Pulmonary artery endothelial cell (primary cell): ENCODE results near the gene SNAPC5. TPM values are rescaled to one million over a fixed set of nuclear protein-coding genes. Genes with fewer than 3 reads are reported as not detected.
"Not testable (repeated sequence)": the region's sequence is repeated elsewhere in the genome, so short reads cannot be mapped to it uniquely, and the experiment has no call there.

Experiments
- DNase-seq: peaks from one replicate; pipeline ENCODE4 v3.0.0-alpha.2; 2011; ENCODE audit warnings: low read depth, low spot score
- total RNA-seq: library from RNA; depleted of rRNA; stranded (reverse); fragments of >200 nt; gene quantifications from 2 replicates; pipeline ENCODE4 v1.2.3, GENCODE V29; 2014

Gene SNAPC5
- 17.7 and 18.8 TPM in 2 replicates for total RNA-seq

- DNase-seq: peak; percentile 78
Measured at GRCh38 chr15:66497502-66498455, at the start of gene SNAPC5. Gene SNAPC5 (minus strand): TSS chr15:66497762. CDS start chr15:66497731, 31 bp downstream.

GRCh38 chr15:66545255-66545654 is 47.7 kb upstream of the SNAPC5 start:
- no peak for DNase-seq

GRCh38 chr15:66542896-66543295 is 45.3 kb upstream of the SNAPC5 start:
- DNase-seq: no peak

GRCh38 chr15:66535056-66535455 is 37.5 kb upstream of the SNAPC5 start:
- no peak for DNase-seq

GRCh38 chr15:66524838-66525237 is 27.3 kb upstream of the SNAPC5 start:
- no peak for DNase-seq

GRCh38 chr15:66523926-66524325 is 26.4 kb upstream of the SNAPC5 start:
- no peak for DNase-seq

GRCh38 chr15:66515901-66516322 is 18.4 kb upstream of the SNAPC5 start:
- no peak for DNase-seq

GRCh38 chr15:66514586-66514985 is 17.0 kb upstream of the SNAPC5 start:
- no peak for DNase-seq

GRCh38 chr15:66508293-66508883 is 10.8 kb upstream of the SNAPC5 start:
- DNase-seq: no peak

GRCh38 chr15:66505818-66506217 is 8.3 kb upstream of the SNAPC5 start:
- no peak for DNase-seq

GRCh38 chr15:66505430-66505811 is 7.9 kb upstream of the SNAPC5 start:
- DNase-seq: no peak

GRCh38 chr15:66504563-66505429 is 7.2 kb upstream of the SNAPC5 start, which contains the start of the genes RPL4 and ZWILCH:
Gene RPL4 (minus strand): TSS chr15:66504855. CDS start chr15:66504790, 65 bp downstream.
Gene ZWILCH (plus strand): TSS chr15:66505326. CDS start chr15:66505339, 13 bp downstream.
- peak; percentile 66 for DNase-seq

- no peak for DNase-seq
Measured at GRCh38 chr15:66503780-66504562, 6.4 kb upstream of the SNAPC5 start.

- DNase-seq: not testable (repeated sequence)
Measured at GRCh38 chr15:66503041-66503648, 5.6 kb upstream of the SNAPC5 start.

- no peak for DNase-seq
Measured at GRCh38 chr15:66502491-66502890, 4.9 kb upstream of the SNAPC5 start.

GRCh38 chr15:66500346-66500745 is 2.8 kb upstream of the SNAPC5 start:
- not testable (repeated sequence) for DNase-seq

- DNase-seq: no peak
Measured at GRCh38 chr15:66498501-66499386, 1.2 kb upstream of the SNAPC5 start.

- DNase-seq: no peak
Measured at GRCh38 chr15:66496951-66497501, 536 bp downstream of the SNAPC5 start.

- no peak for DNase-seq
Measured at GRCh38 chr15:66494262-66494661, 3.3 kb downstream of the SNAPC5 start.
